Adrenal gland (tissue), 5 donors: ENCODE results near the gene SLC2A13.

Experiments
- POLR2A ChIP-seq, 2 donors: fragments of 450-650 bp; IDR thresholded peaks; one replicate each; pipeline ENCODE4 v1.6.1; 2017; ENCODE audit warnings: antibody characterized with exemption in 2 of 2, mild to moderate bottlenecking in 2 of 2, moderate library complexity in 1 of 2
- TF ChIP-seq, protein P1 (sequence below), 6 experiments: fragments of 450-650 bp in 4 of 6; fragments of 200-600 bp in 2 of 6; sonication (generic) in 1 of 6; IDR thresholded peaks; 1 replicate in 5 of 6; 2 replicates in 1 of 6; pipeline versions ENCODE4 v1.5.1 to v1.8.0; 2016 to 2021; ENCODE audit warnings: antibody characterized with exemption in 6 of 6, mild to moderate bottlenecking in 2 of 6, moderate library complexity in 1 of 6
- donor health status: DM: no; HTN: no; CAD: no.

- TF ChIP-seq, protein P1, sequence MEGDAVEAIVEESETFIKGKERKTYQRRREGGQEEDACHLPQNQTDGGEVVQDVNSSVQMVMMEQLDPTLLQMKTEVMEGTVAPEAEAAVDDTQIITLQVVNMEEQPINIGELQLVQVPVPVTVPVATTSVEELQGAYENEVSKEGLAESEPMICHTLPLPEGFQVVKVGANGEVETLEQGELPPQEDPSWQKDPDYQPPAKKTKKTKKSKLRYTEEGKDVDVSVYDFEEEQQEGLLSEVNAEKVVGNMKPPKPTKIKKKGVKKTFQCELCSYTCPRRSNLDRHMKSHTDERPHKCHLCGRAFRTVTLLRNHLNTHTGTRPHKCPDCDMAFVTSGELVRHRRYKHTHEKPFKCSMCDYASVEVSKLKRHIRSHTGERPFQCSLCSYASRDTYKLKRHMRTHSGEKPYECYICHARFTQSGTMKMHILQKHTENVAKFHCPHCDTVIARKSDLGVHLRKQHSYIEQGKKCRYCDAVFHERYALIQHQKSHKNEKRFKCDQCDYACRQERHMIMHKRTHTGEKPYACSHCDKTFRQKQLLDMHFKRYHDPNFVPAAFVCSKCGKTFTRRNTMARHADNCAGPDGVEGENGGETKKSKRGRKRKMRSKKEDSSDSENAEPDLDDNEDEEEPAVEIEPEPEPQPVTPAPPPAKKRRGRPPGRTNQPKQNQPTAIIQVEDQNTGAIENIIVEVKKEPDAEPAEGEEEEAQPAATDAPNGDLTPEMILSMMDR (IDR thresholded peaks at IDR 0.05), result no peak
- TF ChIP-seq POLR2A (IDR thresholded peaks at IDR 0.05), result no peak
Measured at GRCh38 chr12:39712334-39712733, 393.5 kb downstream of the SLC2A13 start.
